ENCODE data around the gene PHOSPHO1. TPM values are rescaled to one million over a fixed set of nuclear protein-coding genes. Genes with fewer than 3 reads are reported as not detected.
A peak's percentile ranks its signal among the peaks of the same experiment; 100 is the strongest.

The PHOSPHO1 gene
- total and polyA plus RNA-seq, 2 of the 13 experiments (the other 11 are each of a cell fraction or from before 2014, with no cell fraction given), result not detected

GRCh38 chr17:49191917-49192741 lies 38.5 kb downstream of the PHOSPHO1 start (continued):
- peak; percentile 23 for TF ChIP-seq HNF1B (CRISPR knock-in tag; IDR thresholded peaks at IDR 0.05)
- TF ChIP-seq ZNF17 (CRISPR knock-in tag; IDR thresholded peaks at IDR 0.05), result no peak
- no peak for TF ChIP-seq MBD4 (IDR thresholded peaks at IDR 0.05; ENCODE audit: borderline replicate concordance, low read length)
- no peak for TF ChIP-seq RAD51 (IDR thresholded peaks at IDR 0.05; ENCODE audit: borderline replicate concordance)
- no peak for TF ChIP-seq MEIS1 (CRISPR knock-in tag; IDR thresholded peaks at IDR 0.05; ENCODE audit: borderline replicate concordance)
- peak; percentile 83 for TF ChIP-seq AHR (CRISPR knock-in tag; IDR thresholded peaks at IDR 0.05)
- TF ChIP-seq ZBED4 (CRISPR knock-in tag; IDR thresholded peaks at IDR 0.05; ENCODE audit: borderline replicate concordance), result peak; percentile 83; the same call in 1 of the 2 replicates
- no peak for TF ChIP-seq GPN1 (CRISPR knock-in tag; IDR thresholded peaks at IDR 0.05; ENCODE audit: borderline replicate concordance)
- TF ChIP-seq HOMEZ (CRISPR knock-in tag; IDR thresholded peaks at IDR 0.05; ENCODE audit: low read depth), result peak; percentile 30; the same call in 1 of the 2 replicates
- TF ChIP-seq ZNF503 (CRISPR knock-in tag; IDR thresholded peaks at IDR 0.05), result peak; percentile 76
- peak; percentile 86 for TF ChIP-seq ZNF274 (CRISPR knock-in tag; IDR thresholded peaks at IDR 0.05)
- TF ChIP-seq DMAP1 (CRISPR knock-in tag; IDR thresholded peaks at IDR 0.05), result peak; percentile 95
- TF ChIP-seq ZSCAN31 (CRISPR knock-in tag; IDR thresholded peaks at IDR 0.05; ENCODE audit: low read depth), result peak; percentile 66; the same call in 1 of the 2 replicates
- TF ChIP-seq NR3C1 (CRISPR knock-in tag; IDR thresholded peaks at IDR 0.05), result no peak
- peak; percentile 48; the same call in 1 of the 2 replicates for TF ChIP-seq ZNF691 (CRISPR knock-in tag; IDR thresholded peaks at IDR 0.05; ENCODE audit: borderline replicate concordance, low read depth)
- TF ChIP-seq ATM (IDR thresholded peaks at IDR 0.05; ENCODE audit: borderline replicate concordance), result no peak
- 0 out of 2 replicates have a peak, but pooled peaks have one; percentile 86 for TF ChIP-seq CHCHD3 (CRISPR knock-in tag; IDR thresholded peaks at IDR 0.05)
- TF ChIP-seq SP1 (IDR thresholded peaks at IDR 0.05), result no peak
- no peak; the same call in 1 of the 2 replicates for TF ChIP-seq SP1 (CRISPR knock-in tag; IDR thresholded peaks at IDR 0.05)
- no peak for TF ChIP-seq HNRNPL (IDR thresholded peaks at IDR 0.05; ENCODE audit: low read depth, low read length)
